CD4-positive, alpha-beta memory T cell (primary cell): ENCODE data around the gene FOXO6. TPM values are rescaled to one million over a fixed set of nuclear protein-coding genes. Genes with fewer than 3 reads are reported as not detected.
"Not testable (repeated sequence)": the region's sequence is repeated elsewhere in the genome, so short reads cannot be mapped to it uniquely, and the experiment has no call there.

Experiments used
- CTCF ChIA-PET: fragments of 350-600 bp; sonication (Branson Sonifier 250); formaldehyde crosslinking; loops from one replicate; lab custom pipeline; 2021; ENCODE audit warnings: inconsistent platforms; ENCODE audit not compliant: partially characterized antibody; lab: Charles Lee
- POLR2A ChIA-PET: fragments of 350-600 bp; sonication (Branson Sonifier 250); formaldehyde crosslinking; loops from one replicate; lab custom pipeline; 2021; ENCODE audit not compliant: partially characterized antibody; lab: Charles Lee
- DNase-seq, 5 donors: peaks; one replicate each; pipeline versions ENCODE4 v3.0.0 to v3.0.0-alpha.2; 2020 to 2022; ENCODE audit warnings: mixed read lengths in 1 of 5
- H3K27ac ChIP-seq: one replicate; pipeline ENCODE4 v1.7.0; 2013; ENCODE audit warnings: low read depth, low read length
- H3K27me3 ChIP-seq: 2 replicates; pipeline ENCODE4 v1.7.0; 2013; ENCODE audit warnings: mild to moderate bottlenecking, low read length, moderate library complexity; ENCODE audit not compliant: insufficient read depth
- H3K36me3 ChIP-seq: 2 replicates; pipeline ENCODE4 v1.7.0; 2013; ENCODE audit warnings: mild to moderate bottlenecking, low read length, moderate library complexity; ENCODE audit not compliant: insufficient read depth
- H3K4me1 ChIP-seq: 2 replicates; pipeline ENCODE4 v1.7.0; 2013; ENCODE audit warnings: mild to moderate bottlenecking, low read length, moderate library complexity; ENCODE audit not compliant: insufficient read depth
- H3K4me3 ChIP-seq, 2 donors: one replicate each; pipeline ENCODE4 v1.7.0; 2013; ENCODE audit warnings: low read length in 2 of 2, mild to moderate bottlenecking in 1 of 2
- H3K9me3 ChIP-seq, 2 donors: one replicate each; pipeline ENCODE4 v1.7.0; 2013; ENCODE audit warnings: low read length in 2 of 2, control low read depth in 1 of 2; ENCODE audit not compliant: control insufficient read depth in 1 of 2
- H3K27ac Mint-ChIP-seq, 7 donors: one replicate each; pipeline ENCODE4 v1.8.0; 2020 to 2021; ENCODE audit warnings: mixed read lengths in 7 of 7, mild to moderate bottlenecking in 6 of 7, inconsistent platforms in 3 of 7, moderate library complexity in 3 of 7
- H3K27me3 Mint-ChIP-seq, 2 donors: one replicate each; pipeline ENCODE4 v1.8.0; 2020 to 2021; ENCODE audit warnings: mixed read lengths in 2 of 2
- H3K36me3 Mint-ChIP-seq, 2 donors: one replicate each; pipeline ENCODE4 v1.8.0; 2020 to 2021; ENCODE audit warnings: mixed read lengths in 2 of 2, inconsistent platforms in 1 of 2, mild to moderate bottlenecking in 1 of 2
- H3K4me1 Mint-ChIP-seq, 4 donors: one replicate each; pipeline ENCODE4 v1.8.0; 2020 to 2021; ENCODE audit warnings: mixed read lengths in 4 of 4, mild to moderate bottlenecking in 1 of 4
- H3K4me3 Mint-ChIP-seq, 8 donors: one replicate each; pipeline ENCODE4 v1.8.0; 2020 to 2021; ENCODE audit warnings: mixed read lengths in 8 of 8, mild to moderate bottlenecking in 7 of 8, moderate library complexity in 6 of 8, inconsistent platforms in 3 of 8
- H3K9me3 Mint-ChIP-seq, 8 donors: one replicate each; pipeline ENCODE4 v1.8.0; 2020 to 2021; ENCODE audit warnings: mixed read lengths in 8 of 8, mild to moderate bottlenecking in 5 of 8, inconsistent platforms in 3 of 8, moderate library complexity in 1 of 8
- intact Hi-C: fragments of 100-400 bp; cut with micrococcal nuclease; formaldehyde crosslinking; loops from one replicate; pipeline ENCODE4 v1.15.1; 2023
- polyA plus RNA-seq, 2 donors: library from polyadenylated mRNA; unstranded; fragments of 300-500 nt; fragmentation: Illumina TruSeq; gene quantifications; one replicate each; pipeline ENCODE4 v1.2.3, GENCODE V29; 2021
- total RNA-seq, 2 experiments: library from RNA; stranded (reverse); gene quantifications; one replicate each; pipeline ENCODE4 v1.2.3, GENCODE V29; 2021

FOXO6 gene
- total and polyA plus RNA-seq, 4 experiments from 2014 or later, result not detected

GRCh38 chr1:41329662-41330587 is 31.3 kb upstream of the FOXO6 start:
- H3K4me1 Mint-ChIP-seq, result no peaks in the 10 kb centered on the region
- intact Hi-C loops, result no loop called here
- H3K27me3 Mint-ChIP-seq, result peaks cover 3 to 11% of the 10 kb centered on the region in 2 donors
- Histone ChIP-seq H3K4me1 (no peaks in the 10 kb centered on the region), H3K27ac (no peak overlapping the region), H3K4me3 (no peak overlapping the region), H3K9me3 (no peaks in the 10 kb centered on the region), H3K36me3 (no peaks in the 10 kb centered on the region), H3K27me3 (no peaks in the 10 kb centered on the region)
- ChIA-PET POLR2A (no interaction called here), CTCF (no interaction called here)
- H3K4me3 Mint-ChIP-seq, result no peak overlapping the region
- peaks cover 0 to 5% (median 3%) of the 10 kb centered on the region in 8 donors for H3K9me3 Mint-ChIP-seq
- no peaks in the 10 kb centered on the region for H3K36me3 Mint-ChIP-seq
- DNase-seq, result no peak
- H3K27ac Mint-ChIP-seq, result no peak overlapping the region

- H3K9me3 Mint-ChIP-seq, result peaks cover 0 to 8% (median 4%) of the 10 kb centered on the region in 8 donors
- H3K27ac Mint-ChIP-seq, result no peak overlapping the region
- H3K4me1 ChIP-seq, result no peaks in the 10 kb centered on the region
- no peaks in the 10 kb centered on the region for H3K4me1 Mint-ChIP-seq
- ChIA-PET CTCF (no interaction called here), POLR2A (no interaction called here)
- no peak overlapping the region for H3K27ac ChIP-seq
- no peaks in the 10 kb centered on the region for H3K9me3 ChIP-seq
- peaks cover 0 to 4% of the 10 kb centered on the region in 2 donors for H3K36me3 Mint-ChIP-seq
- no peak overlapping the region for H3K4me3 Mint-ChIP-seq
- intact Hi-C loops, result no loop called here
- H3K36me3 ChIP-seq, result no peaks in the 10 kb centered on the region
- no peak overlapping the region for H3K4me3 ChIP-seq
- H3K27me3 Mint-ChIP-seq, result peaks cover 3 to 18% of the 10 kb centered on the region in 2 donors
- DNase-seq, result no peak
- no peaks in the 10 kb centered on the region for H3K27me3 ChIP-seq
These were observed 30.4 kb upstream of the FOXO6 start for GRCh38 chr1:41330588-41331545.

- H3K27ac ChIP-seq, result no peak overlapping the region
- Mint-ChIP-seq H3K27me3 (peaks cover 8 to 21% of the 10 kb centered on the region in 2 donors), H3K36me3 (peaks cover 0 to 4% of the 10 kb centered on the region in 2 donors), H3K4me1 (no peaks in the 10 kb centered on the region), H3K9me3 (peaks cover 0 to 8% (median 4%) of the 10 kb centered on the region in 8 donors), H3K4me3 (no peak overlapping the region), H3K27ac (no peak overlapping the region)
- intact Hi-C loops, result no loop called here
- CTCF ChIA-PET, result no interaction called here
- no peak for DNase-seq
- no peaks in the 10 kb centered on the region for H3K4me1 ChIP-seq
- POLR2A ChIA-PET, result no interaction called here
- no peaks in the 10 kb centered on the region for H3K27me3 ChIP-seq
- H3K4me3 ChIP-seq, result no peak overlapping the region
- H3K36me3 ChIP-seq, result no peaks in the 10 kb centered on the region
- H3K9me3 ChIP-seq, result no peaks in the 10 kb centered on the region
These were observed 29.7 kb upstream of the FOXO6 start for GRCh38 chr1:41331546-41331917.

- DNase-seq, intact Hi-C loops, CTCF ChIA-PET: not testable (repeated sequence)
These were observed 29.1 kb upstream of the FOXO6 start for GRCh38 chr1:41332161-41332560.

GRCh38 chr1:41333146-41333784 is 28.0 kb upstream of the FOXO6 start:
- CTCF ChIA-PET, result interaction anchor here (1.1 to 1.5 kb wide), 3 partner anchors 11 to 85 kb away, joined by 3 read pairs; no protein-coding TSS in a partner anchor

More at GRCh38 chr1:41332161-41332560, 29.1 kb upstream of the FOXO6 start:
- H3K4me3 Mint-ChIP-seq, H3K9me3 Mint-ChIP-seq, H3K36me3 ChIP-seq, POLR2A ChIA-PET, H3K4me3 ChIP-seq, H3K27me3 ChIP-seq, H3K27ac ChIP-seq, H3K4me1 Mint-ChIP-seq, H3K4me1 ChIP-seq, H3K9me3 ChIP-seq, H3K27ac Mint-ChIP-seq, H3K36me3 Mint-ChIP-seq: not testable (repeated sequence)
- H3K27me3 Mint-ChIP-seq, result peaks cover 8 to 21% of the 10 kb centered on the region in 2 donors

GRCh38 chr1:41338820-41339219 is 22.4 kb upstream of the FOXO6 start:
- no peak for DNase-seq
- no peaks in the 10 kb centered on the region for H3K4me1 ChIP-seq
- H3K27me3 ChIP-seq, result no peaks in the 10 kb centered on the region
- Mint-ChIP-seq H3K9me3 (peaks cover 0 to 32% (median 24%) of the 10 kb centered on the region in 8 donors), H3K36me3 (peaks cover 0 to 4% of the 10 kb centered on the region in 2 donors), H3K27me3 (peaks cover 10 to 34% of the 10 kb centered on the region in 2 donors), H3K27ac (no peak overlapping the region), H3K4me1 (no peaks in the 10 kb centered on the region), H3K4me3 (no peak overlapping the region)
- no peaks in the 10 kb centered on the region for H3K36me3 ChIP-seq
- CTCF ChIA-PET, result no interaction called here
- H3K27ac ChIP-seq, result no peak overlapping the region
- H3K4me3 ChIP-seq, result no peak overlapping the region
- intact Hi-C loops, result no loop called here
- H3K9me3 ChIP-seq, result no peaks in the 10 kb centered on the region
- POLR2A ChIA-PET, result no interaction called here

More at GRCh38 chr1:41333146-41333784, 28.0 kb upstream of the FOXO6 start:
- no peaks in the 10 kb centered on the region for H3K9me3 ChIP-seq
- intact Hi-C loops, result no loop called here
- H3K4me1 ChIP-seq, result no peaks in the 10 kb centered on the region
- no peaks in the 10 kb centered on the region for H3K27me3 ChIP-seq
- peaks cover 0 to 11% (median 6%) of the 10 kb centered on the region in 8 donors for H3K9me3 Mint-ChIP-seq
- no peak overlapping the region for H3K4me3 Mint-ChIP-seq
- DNase-seq, result peak in 1 of 5 donors; percentile 4
- POLR2A ChIA-PET, result no interaction called here
- H3K4me3 ChIP-seq, result no peak overlapping the region
- H3K4me1 Mint-ChIP-seq, result no peaks in the 10 kb centered on the region
- no peak overlapping the region for H3K27ac ChIP-seq
- H3K36me3 Mint-ChIP-seq, result peaks cover 0 to 4% of the 10 kb centered on the region in 2 donors
- no peak overlapping the region for H3K27ac Mint-ChIP-seq
- peaks cover 8 to 22% of the 10 kb centered on the region in 2 donors for H3K27me3 Mint-ChIP-seq
- no peaks in the 10 kb centered on the region for H3K36me3 ChIP-seq
